GM12801 (cell line): Measurements from ENCODE around the gene AGO4.

Source experiments
- TF ChIP-seq, protein P1 (sequence below): IDR thresholded peaks from one replicate; pipeline ENCODE4 v1.5.1; 2011; ENCODE audit warnings: control low read depth; ENCODE audit not compliant: insufficient read length; ENCODE audit errors: extremely low read depth

AGO4 gene

DNA sequence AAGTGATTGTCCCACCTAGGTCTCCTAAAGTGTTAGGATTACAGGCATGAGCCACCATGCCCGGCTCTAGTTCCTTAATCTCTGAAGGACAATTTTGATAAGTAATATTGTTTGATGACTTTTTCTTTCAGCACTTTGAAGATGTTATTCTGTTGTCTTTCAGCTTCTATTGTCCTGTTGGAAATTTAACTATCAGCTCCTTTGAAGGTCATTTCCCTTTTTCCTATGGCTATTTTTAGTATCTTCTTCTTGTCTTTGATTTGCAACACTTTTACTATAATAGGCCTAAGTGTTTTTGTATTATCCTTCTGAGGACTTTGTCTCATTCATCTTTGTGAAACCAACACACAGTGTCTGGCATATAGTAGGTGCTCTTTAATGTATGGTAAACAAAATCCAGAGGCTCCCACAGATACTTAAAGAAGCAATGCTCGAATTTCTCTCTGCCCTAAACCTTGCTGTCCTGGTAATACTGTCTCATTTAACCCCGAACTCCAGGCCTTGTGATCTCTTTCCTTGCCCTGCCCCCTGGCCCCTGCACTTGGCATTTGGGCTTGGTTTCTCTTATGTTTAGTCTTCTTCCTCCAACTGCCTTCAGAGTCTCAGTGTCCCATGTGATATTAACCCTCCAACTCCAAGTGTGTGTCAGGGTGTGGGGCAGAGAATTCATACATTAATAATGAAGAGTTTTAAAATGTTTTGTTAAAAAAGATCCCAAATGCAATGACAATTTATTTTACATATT is 56.2 kb downstream of the AGO4 start:
- TF ChIP-seq, protein P1, sequence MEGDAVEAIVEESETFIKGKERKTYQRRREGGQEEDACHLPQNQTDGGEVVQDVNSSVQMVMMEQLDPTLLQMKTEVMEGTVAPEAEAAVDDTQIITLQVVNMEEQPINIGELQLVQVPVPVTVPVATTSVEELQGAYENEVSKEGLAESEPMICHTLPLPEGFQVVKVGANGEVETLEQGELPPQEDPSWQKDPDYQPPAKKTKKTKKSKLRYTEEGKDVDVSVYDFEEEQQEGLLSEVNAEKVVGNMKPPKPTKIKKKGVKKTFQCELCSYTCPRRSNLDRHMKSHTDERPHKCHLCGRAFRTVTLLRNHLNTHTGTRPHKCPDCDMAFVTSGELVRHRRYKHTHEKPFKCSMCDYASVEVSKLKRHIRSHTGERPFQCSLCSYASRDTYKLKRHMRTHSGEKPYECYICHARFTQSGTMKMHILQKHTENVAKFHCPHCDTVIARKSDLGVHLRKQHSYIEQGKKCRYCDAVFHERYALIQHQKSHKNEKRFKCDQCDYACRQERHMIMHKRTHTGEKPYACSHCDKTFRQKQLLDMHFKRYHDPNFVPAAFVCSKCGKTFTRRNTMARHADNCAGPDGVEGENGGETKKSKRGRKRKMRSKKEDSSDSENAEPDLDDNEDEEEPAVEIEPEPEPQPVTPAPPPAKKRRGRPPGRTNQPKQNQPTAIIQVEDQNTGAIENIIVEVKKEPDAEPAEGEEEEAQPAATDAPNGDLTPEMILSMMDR, result no peak

DNA sequence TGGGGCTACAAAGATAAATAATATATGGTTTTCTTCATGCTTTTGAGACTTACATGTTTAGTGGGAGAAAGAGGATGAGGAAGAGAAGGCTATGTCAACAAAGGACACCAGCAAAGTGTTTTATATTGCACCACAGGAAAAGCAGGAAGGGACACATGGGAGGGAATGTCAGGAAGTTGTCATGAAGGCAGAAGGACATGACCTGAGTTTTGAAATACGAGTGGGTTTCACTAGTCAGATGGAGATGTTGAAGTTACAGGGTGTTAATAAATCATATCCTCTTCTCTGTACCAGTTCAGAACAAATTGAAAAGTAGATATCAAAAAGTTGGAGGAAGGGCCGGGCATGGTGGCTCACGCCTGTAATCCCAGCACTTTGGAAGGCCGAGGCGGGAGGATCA is 57.0 kb downstream of the AGO4 start:
- TF ChIP-seq, protein P1, result no peak

DNA sequence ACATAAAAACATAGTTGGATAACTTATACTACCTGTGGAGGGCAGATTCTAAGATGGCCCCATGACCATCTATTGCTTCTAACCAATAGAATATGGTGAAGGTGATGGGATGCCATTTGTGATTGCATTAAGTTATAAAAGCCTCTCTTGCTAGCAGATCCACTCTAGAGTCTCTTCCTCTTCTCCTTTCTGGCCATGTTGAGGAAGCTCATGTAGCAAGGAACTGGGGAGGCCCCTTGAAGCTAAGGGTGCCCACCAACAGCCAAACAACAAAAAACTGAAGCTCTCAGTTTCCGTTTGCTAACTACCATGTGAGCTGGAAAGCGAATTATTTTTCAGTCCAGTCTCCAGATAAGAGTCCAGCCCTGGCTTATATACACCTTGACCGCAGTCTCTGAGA is 59.2 kb downstream of the AGO4 start:
- TF ChIP-seq, protein P1, result no peak

DNA sequence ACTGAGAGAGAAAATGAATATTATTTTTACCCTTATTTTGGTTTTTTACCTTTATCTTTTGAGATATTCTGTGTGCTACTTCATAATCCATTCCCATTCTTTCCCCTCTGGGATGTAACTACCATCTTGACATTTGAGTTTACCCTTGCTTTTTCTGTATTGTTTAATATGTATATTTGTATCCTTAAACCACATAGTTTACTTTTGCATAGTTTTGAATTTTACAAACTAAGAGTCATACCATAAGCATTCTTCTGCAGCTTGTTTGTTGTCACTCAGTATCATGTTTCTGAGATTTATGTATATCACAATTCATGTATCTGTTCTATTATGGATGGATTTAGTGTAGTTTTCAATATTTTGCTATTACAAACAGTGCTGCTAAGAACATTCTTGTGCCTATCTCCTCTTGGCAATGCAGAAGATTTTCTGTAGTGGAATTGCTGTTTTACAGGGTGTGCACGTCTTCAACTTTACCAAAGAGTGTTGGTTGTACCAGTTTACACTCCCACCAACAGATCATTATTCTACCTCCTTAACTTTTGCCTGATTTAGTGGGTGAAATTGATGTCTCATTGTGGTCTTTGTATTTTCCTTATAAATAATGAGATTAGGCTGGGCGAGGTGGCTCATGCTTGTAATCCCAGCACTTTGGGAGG is 63.0 kb downstream of the AGO4 start:
- TF ChIP-seq, protein P1, result no peak

DNA sequence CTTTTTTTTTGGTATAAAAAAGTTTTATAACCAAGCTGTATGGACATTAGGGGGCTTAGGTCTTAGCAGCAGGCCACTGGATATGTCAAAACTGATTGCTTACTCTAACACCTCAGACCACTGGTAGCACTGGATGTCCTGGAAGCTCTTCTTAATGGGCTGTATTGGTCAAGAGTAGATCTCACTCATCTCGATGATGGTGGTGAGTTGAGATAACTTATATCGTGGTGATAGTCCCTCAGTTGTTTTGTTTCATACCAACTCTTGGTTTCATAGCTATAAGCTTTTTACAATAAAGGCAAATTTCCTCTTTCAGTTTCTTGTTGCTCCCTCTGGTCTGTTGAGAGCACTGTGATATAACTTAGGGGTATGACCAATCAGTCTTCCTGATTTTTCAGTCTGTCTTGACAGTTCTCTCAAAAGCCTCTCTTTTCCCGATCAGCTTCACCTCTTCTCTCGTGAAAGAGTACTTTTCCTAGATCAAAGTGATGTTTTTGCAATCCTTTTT is 65.5 kb downstream of the AGO4 start:
- TF ChIP-seq, protein P1, result no peak

DNA sequence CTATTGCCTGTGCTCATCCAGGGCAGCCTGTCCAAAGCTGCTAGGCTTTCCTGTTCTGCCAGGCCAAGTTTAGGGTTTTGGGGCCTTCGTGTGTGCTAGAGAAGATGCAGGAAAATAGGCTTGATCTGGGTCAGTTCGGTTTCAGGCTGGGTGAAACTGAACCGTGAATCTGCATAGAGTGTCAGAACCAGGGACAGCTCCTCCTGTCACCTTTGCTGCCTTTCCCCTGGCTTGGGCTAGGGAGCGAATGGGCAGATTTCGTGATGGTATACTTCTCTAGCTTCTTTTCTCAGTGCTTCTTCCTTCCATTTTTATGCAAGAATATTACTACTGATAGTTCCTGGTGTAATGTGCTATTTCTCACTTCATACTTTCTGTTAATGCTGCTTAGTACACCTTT is 69.2 kb downstream of the AGO4 start:
- TF ChIP-seq, protein P1, result no peak

DNA sequence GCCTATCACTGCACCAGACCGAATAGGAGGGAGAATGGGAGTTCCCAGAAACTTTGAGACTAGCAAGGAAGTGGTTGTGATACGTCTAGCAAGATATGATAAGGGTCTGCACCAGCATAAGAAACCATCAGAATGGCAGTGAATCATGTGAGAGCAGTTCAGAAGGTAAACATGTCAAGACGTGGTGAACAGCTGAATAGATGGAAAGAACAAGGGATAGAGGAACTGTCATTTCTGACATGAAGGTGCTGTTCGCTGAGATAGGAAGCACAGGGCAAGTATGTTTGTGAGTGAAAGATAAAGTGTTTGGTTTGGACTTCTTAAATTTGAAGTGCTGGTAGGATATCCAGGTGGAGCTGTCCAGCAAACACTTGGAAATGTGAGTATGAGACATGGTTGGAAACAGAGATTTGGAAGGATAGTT is 74.0 kb downstream of the AGO4 start:
- TF ChIP-seq, protein P1, result no peak
